HCT116 (cell line): ENCODE measurements around the gene MSI2. TPM values are rescaled to one million over a fixed set of nuclear protein-coding genes. Genes with fewer than 3 reads are reported as not detected.

ENCODE experiments used
- ATAC-seq: fragments of 200-7000 bp; cut with Tn5 transposase; 2 replicates; pipeline ENCODE4 v1.9.1; 2020; ENCODE audit warnings: mild to moderate bottlenecking, moderate library complexity
- BruUV-seq: library from RNA; stranded (reverse); fragments of 400-500 nt; replicated peaks from 2 replicates; lab custom pipeline; 2021; lab: Mats Ljungman, UMichigan
- CTCF ChIA-PET: fragments of 300-600 bp; sonication (Branson Sonifier 250); formaldehyde crosslinking; loops from one replicate; lab custom pipeline; 2021; ENCODE audit warnings: antibody characterized with exemption; lab: Charles Lee
- POLR2A ChIA-PET: fragments of 300-600, 350-600 bp; sonication (Branson Sonifier 250); formaldehyde crosslinking; loops from one replicate; lab custom pipeline; 2021; ENCODE audit warnings: antibody characterized with exemption; lab: Charles Lee
- RAD21 ChIA-PET, 2 experiments: fragments of 300-600 bp; sonication (Branson Sonifier 250); formaldehyde crosslinking; loops; one replicate each; lab custom pipeline; 2023; ENCODE audit warnings: low total read pairs in 2 of 2; ENCODE audit not compliant: uncharacterized antibody in 2 of 2, unreplicated experiment in 2 of 2, low non-redundant PET in 1 of 2; lab: Charles Lee
- DNase-seq: peaks from one replicate; pipeline ENCODE4 v3.0.0-alpha.2; 2010; ENCODE audit warnings: low read depth, low spot score
- H2AFZ ChIP-seq: fragments of 200-600 bp; shearing (Covaris generic), sonication (generic); 2 replicates; pipeline ENCODE4 v1.6.1; 2017; ENCODE audit warnings: low read depth, mixed run types, mixed read lengths, antibody characterized with exemption, low read length; ENCODE audit not compliant: poor library complexity, severe bottlenecking
- H3K27ac ChIP-seq: 2 replicates; pipeline ENCODE4 v1.5.1; 2012; ENCODE audit warnings: low read depth, low read length
- H3K27me3 ChIP-seq: fragments of 200-600 bp; sonication (generic); 2 replicates; pipeline ENCODE4 v1.6.1; 2016; ENCODE audit warnings: mixed run types, low read length, mixed read lengths; ENCODE audit not compliant: insufficient read depth
- H3K36me3 ChIP-seq, 2 experiments: fragments of 200-500 bp in 1 of 2; fragments of 200-600 bp in 1 of 2; sonication (Bioruptor generic) in 1 of 2; sonication (generic) in 1 of 2; 2 replicates each; pipeline versions ENCODE4 v1.5.1 to v1.6.1; 2014 to 2016; ENCODE audit warnings: low read length in 2 of 2, inconsistent platforms in 1 of 2, mixed read lengths in 1 of 2, mixed run types in 1 of 2; ENCODE audit not compliant: insufficient read depth in 2 of 2, control insufficient read depth in 1 of 2
- H3K4me1 ChIP-seq, 2 experiments: fragments of 200-600 bp in 1 of 2; sonication (generic) in 1 of 2; 2 replicates each; pipeline versions ENCODE4 v1.5.1 to v1.6.1; 2012 to 2017; ENCODE audit warnings: low read length in 2 of 2, inconsistent platforms in 1 of 2, mild to moderate bottlenecking in 1 of 2, mixed read lengths in 1 of 2, mixed run types in 1 of 2, moderate library complexity in 1 of 2; ENCODE audit not compliant: insufficient read depth in 2 of 2, control insufficient read depth in 1 of 2
- H3K4me2 ChIP-seq: fragments of 200-600 bp; sonication (generic); 2 replicates; pipeline ENCODE4 v1.6.1; 2017; ENCODE audit warnings: mixed run types, low read length, mixed read lengths
- H3K4me3 ChIP-seq, 2 experiments: fragments of 200-600 bp in 1 of 2; sonication (generic) in 1 of 2; replicated peaks in 1 of 2; 2 replicates each; pipeline ENCODE4 v1.5.1; 2011 to 2016; ENCODE audit warnings: low read length in 2 of 2, control low read depth in 1 of 2, low read depth in 1 of 2, mild to moderate bottlenecking in 1 of 2, mixed read lengths in 1 of 2, mixed run types in 1 of 2
- H3K79me2 ChIP-seq: fragments of 200-600 bp; sonication (generic); 2 replicates; pipeline ENCODE4 v1.6.1; 2017; ENCODE audit warnings: mild to moderate bottlenecking, mixed run types, low read length, moderate library complexity, mixed read lengths; ENCODE audit not compliant: insufficient read depth
- H3K9ac ChIP-seq: fragments of 200-600 bp; sonication (generic); 2 replicates; pipeline ENCODE4 v1.6.1; 2016; ENCODE audit warnings: low read length, mixed read lengths
- H3K9me2 ChIP-seq: fragments of 200-600 bp; sonication (generic), shearing (Covaris generic); 2 replicates; pipeline ENCODE4 v1.6.1; 2017; ENCODE audit warnings: mixed run types, mild to moderate bottlenecking, moderate library complexity; ENCODE audit not compliant: insufficient read depth
- H3K9me3 ChIP-seq, 2 experiments: fragments of 200-500 bp in 1 of 2; fragments of 200-600 bp in 1 of 2; sonication (Bioruptor generic) in 1 of 2; sonication (generic) in 1 of 2; 2 replicates each; pipeline ENCODE4 v1.6.1; 2014 to 2017; ENCODE audit warnings: low read length in 2 of 2, mixed read lengths in 2 of 2, inconsistent platforms in 1 of 2, low read depth in 1 of 2, mild to moderate bottlenecking in 1 of 2, mixed run types in 1 of 2, moderate library complexity in 1 of 2; ENCODE audit not compliant: control insufficient read depth in 1 of 2, insufficient read depth in 1 of 2
- H4K20me1 ChIP-seq: fragments of 200-600 bp; sonication (generic), shearing (Covaris generic); 2 replicates; pipeline ENCODE4 v1.6.1; 2017; ENCODE audit warnings: mixed run types, mild to moderate bottlenecking, moderate library complexity; ENCODE audit not compliant: insufficient read depth
- EZH2 ChIP-seq: fragments of 200-600 bp; sonication (generic); IDR thresholded peaks from 2 replicates; pipeline ENCODE4 v1.6.1; 2017; ENCODE audit warnings: antibody characterized with exemption, mixed run types
- EZH2phosphoT487 ChIP-seq: fragments of 200-600 bp; IDR thresholded peaks from 2 replicates; pipeline ENCODE4 v1.6.1; 2018; ENCODE audit warnings: antibody characterized with exemption, borderline replicate concordance
- POLR2AphosphoS5 ChIP-seq: IDR thresholded peaks from 2 replicates; pipeline ENCODE4 v1.6.1; 2011; ENCODE audit warnings: mild to moderate bottlenecking, low read depth, low read length, moderate library complexity
- RAD21 ChIP-seq: IDR thresholded peaks from 2 replicates; pipeline ENCODE4 v1.6.1; 2012; ENCODE audit warnings: low read depth, mild to moderate bottlenecking
- SP1 ChIP-seq: IDR thresholded peaks from 2 replicates; pipeline ENCODE4 v1.6.1; 2012; ENCODE audit warnings: low read depth
- SRF ChIP-seq: IDR thresholded peaks from 2 replicates; pipeline ENCODE4 v1.6.1; 2012; ENCODE audit warnings: low read depth
- ZNF274 ChIP-seq: fragments of 200-500 bp; sonication (Bioruptor generic); IDR thresholded peaks from 2 replicates; pipeline ENCODE4 v1.6.1; 2014; ENCODE audit warnings: mild to moderate bottlenecking, low read depth, low read length, inconsistent platforms
- intact Hi-C: fragments of 100-400 bp; cut with micrococcal nuclease; formaldehyde crosslinking; loops from 2 replicates; pipeline ENCODE4 v1.10.0; 2022
- total RNA-seq: library from RNA; stranded (reverse); gene quantifications from one replicate; pipeline ENCODE4 v1.2.1, GENCODE V29; 2021; ENCODE audit not compliant: unreplicated experiment
- TF ChIP-seq, protein P1 (sequence below): IDR thresholded peaks from 2 replicates; pipeline ENCODE4 v1.6.1; 2012
- TF ChIP-seq, protein P2 (sequence below): IDR thresholded peaks from 2 replicates; pipeline ENCODE4 v1.6.1; 2011; ENCODE audit warnings: mild to moderate bottlenecking, low read length, moderate library complexity; ENCODE audit not compliant: insufficient replicate concordance; ENCODE audit errors: extremely low read depth

MSI2 gene
- total RNA-seq, 1 experiment from 2014 or later, result 137 TPM

- RAD21 ChIA-PET, result no interaction called here
- H3K4me1 ChIP-seq, result no peaks in the 10 kb centered on the region
These were observed 470.0 kb downstream of the MSI2 start for GRCh38 chr17:57726213-57726790.

DNA sequence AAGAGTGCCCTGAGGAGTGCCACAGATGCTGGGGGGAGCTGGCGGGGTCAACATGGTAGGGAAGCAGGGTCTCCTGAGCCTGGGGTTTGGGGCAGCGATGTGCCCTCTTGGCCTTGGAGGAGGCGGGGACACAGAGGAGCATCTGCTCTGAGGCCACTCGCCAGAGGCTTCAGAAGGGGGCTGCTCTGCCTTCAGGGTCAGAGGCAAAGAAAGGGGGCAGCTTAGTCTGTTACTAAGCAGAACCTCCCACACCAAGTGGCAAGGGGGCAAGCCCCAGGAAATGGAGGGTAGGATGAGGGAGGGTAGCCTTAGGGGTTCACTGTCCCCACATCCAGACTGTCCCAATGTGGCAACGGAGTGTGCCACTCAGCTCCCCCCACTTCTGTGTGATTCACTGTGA is 470.5 kb downstream of the MSI2 start:
- H3K4me2 ChIP-seq, result no peak overlapping the region
- no peaks in the 10 kb centered on the region for H3K36me3 ChIP-seq
- ChIA-PET POLR2A (no interaction called here), RAD21 (no interaction called here), CTCF (interaction anchor here (1.2 kb wide), 1 partner anchor 13 kb away, joined by 3 read pairs; no protein-coding TSS in a partner anchor)
- intact Hi-C loops, result no loop called here
- ATAC-seq (no peak), DNase-seq (no peak)
- TF ChIP-seq, protein P1, sequence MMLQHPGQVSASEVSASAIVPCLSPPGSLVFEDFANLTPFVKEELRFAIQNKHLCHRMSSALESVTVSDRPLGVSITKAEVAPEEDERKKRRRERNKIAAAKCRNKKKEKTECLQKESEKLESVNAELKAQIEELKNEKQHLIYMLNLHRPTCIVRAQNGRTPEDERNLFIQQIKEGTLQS, result no peak
- TF ChIP-seq, protein P2, sequence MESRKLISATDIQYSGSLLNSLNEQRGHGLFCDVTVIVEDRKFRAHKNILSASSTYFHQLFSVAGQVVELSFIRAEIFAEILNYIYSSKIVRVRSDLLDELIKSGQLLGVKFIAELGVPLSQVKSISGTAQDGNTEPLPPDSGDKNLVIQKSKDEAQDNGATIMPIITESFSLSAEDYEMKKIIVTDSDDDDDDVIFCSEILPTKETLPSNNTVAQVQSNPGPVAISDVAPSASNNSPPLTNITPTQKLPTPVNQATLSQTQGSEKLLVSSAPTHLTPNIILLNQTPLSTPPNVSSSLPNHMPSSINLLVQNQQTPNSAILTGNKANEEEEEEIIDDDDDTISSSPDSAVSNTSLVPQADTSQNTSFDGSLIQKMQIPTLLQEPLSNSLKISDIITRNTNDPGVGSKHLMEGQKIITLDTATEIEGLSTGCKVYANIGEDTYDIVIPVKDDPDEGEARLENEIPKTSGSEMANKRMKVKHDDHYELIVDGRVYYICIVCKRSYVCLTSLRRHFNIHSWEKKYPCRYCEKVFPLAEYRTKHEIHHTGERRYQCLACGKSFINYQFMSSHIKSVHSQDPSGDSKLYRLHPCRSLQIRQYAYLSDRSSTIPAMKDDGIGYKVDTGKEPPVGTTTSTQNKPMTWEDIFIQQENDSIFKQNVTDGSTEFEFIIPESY, result no peak
- TF ChIP-seq POLR2AphosphoS5 (no peak), SP1 (no peak), EZH2 (no peak), ZNF274 (no peak), RAD21 (no peak), EZH2phosphoT487 (no peak)
- no peaks in the 10 kb centered on the region for H3K79me2 ChIP-seq
- no peaks in the 10 kb centered on the region for H3K4me1 ChIP-seq
- no peak overlapping the region for H3K9ac ChIP-seq
- no peaks in the 10 kb centered on the region for H3K9me2 ChIP-seq
- no peaks in the 10 kb centered on the region for H4K20me1 ChIP-seq
- H3K4me3 ChIP-seq, result no peak overlapping the region
- no peaks in the 10 kb centered on the region for H3K9me3 ChIP-seq
- no peak overlapping the region for H3K27ac ChIP-seq
- H3K27me3 ChIP-seq, result 0 out of 2 replicates have a peak, but pooled peaks cover 4% of the 10 kb centered on the region
- no TSS peak for BruUV-seq
- no peak overlapping the region for H2AFZ ChIP-seq

More at GRCh38 chr17:57726213-57726790, 470.0 kb downstream of the MSI2 start:
- TF ChIP-seq SRF, result no peak
- Histone ChIP-seq H2AFZ (no peak overlapping the region), H3K9me3 (no peaks in the 10 kb centered on the region), H3K9me2 (no peaks in the 10 kb centered on the region), H3K27me3 (0 out of 2 replicates have a peak, but pooled peaks cover 4% of the 10 kb centered on the region), H3K4me2 (no peak overlapping the region), H3K27ac (no peak overlapping the region), H3K79me2 (no peaks in the 10 kb centered on the region), H3K36me3 (no peaks in the 10 kb centered on the region), H4K20me1 (no peaks in the 10 kb centered on the region), H3K4me3 (no peak overlapping the region), H3K9ac (no peak overlapping the region)
- CTCF ChIA-PET, result interaction anchor here (1.2 kb wide), 1 partner anchor 14 kb away, joined by 3 read pairs; no protein-coding TSS in a partner anchor
- no TSS peak for BruUV-seq
- intact Hi-C loops, result no loop called here
- POLR2A ChIA-PET, result no interaction called here
- no peak for DNase-seq
- ATAC-seq, result no peak
